ENCODE data around the gene BLNK.

The BLNK gene

DNA sequence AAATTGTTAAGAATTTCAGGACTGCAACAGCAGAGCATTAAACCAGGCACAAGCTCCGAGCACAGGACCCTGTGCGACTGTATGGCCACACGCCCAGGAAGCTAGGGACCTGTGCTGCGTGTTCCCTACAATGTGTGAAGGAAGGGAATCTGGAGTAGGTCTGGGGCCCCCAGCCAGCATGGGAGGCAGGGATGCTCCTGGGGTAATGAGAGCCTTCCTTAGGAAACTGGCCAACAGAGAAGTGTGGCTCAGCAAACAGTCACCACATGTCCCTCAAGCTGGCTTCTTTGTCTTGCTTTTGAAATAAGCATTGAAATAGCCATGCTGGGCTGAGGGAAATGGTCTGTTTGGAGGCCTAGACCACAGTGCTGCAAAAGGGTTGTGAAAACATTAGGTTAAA lies 8.2 kb downstream of the BLNK start:
- no peak for DNase-seq

DNA sequence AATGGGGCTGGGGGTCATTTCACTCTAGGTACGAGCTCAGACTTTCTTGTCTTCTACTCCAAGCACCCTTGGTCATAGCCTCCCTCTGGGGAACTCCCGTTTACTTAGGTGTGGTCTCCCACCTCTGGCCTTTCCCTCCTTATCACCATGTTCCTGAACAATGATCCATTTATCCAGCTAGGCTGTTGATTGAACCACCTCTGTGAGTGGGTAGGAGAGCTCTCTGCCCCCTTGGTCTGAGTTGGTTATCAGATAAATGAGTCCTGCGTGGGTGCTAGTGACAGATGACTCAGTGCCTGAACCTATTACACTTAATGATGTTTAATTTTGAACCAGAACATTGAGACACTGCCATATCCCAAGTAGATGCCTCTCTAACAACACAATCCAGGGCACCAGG lies 9.4 kb downstream of the BLNK start:
- no peak for DNase-seq

- no peak for DNase-seq
Measured at GRCh38 chr10:96261132-96261531, 10.2 kb downstream of the BLNK start.

DNA sequence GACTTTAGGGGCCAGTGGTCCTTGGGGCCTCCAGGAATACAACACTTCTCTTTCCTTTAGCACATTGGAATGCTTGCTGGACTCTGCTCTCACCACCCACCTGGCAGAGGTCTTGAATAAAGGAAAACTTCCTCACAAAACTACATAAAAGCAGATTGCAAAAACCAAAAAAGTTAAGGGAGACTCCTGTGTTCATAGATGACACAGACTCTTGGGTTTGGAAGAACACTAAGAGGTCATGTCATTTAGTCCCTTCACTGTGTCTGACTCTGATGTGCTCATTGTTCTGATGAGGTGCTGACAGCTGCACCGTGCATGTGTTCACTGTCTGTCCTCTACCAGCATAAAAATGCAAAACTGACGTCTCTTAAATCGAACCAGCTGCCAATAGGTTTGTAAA lies 11.4 kb downstream of the BLNK start:
- no peak for DNase-seq

- DNase-seq: peak in 2 of 51 donors; percentile 4 to 11
Measured at GRCh38 chr10:96259150-96259549, 12.2 kb downstream of the BLNK start.

DNA sequence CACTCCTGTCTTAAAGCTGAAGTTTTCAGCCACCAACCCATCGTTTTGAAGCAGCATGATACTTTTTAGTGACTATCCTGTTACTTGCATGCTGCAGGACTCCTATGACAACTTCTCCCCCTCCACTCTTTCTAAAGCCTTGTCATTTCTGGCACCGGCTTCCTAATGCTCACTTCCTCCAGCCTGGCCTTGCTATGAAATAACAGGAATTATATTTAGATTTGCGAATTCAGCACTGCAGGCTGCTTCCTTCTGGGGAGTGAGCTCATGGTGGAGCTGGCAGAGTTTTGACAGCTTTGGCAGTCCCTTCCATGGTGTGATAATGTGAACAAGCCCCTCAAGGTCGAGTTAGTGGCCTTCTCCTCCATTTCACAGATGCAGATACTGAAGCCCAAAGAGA lies 13.4 kb downstream of the BLNK start:
- DNase-seq: peak in 2 of 51 donors; percentile 12 to 26

- DNase-seq: no peak
Measured at GRCh38 chr10:96255549-96256333, 15.6 kb downstream of the BLNK start.

DNA sequence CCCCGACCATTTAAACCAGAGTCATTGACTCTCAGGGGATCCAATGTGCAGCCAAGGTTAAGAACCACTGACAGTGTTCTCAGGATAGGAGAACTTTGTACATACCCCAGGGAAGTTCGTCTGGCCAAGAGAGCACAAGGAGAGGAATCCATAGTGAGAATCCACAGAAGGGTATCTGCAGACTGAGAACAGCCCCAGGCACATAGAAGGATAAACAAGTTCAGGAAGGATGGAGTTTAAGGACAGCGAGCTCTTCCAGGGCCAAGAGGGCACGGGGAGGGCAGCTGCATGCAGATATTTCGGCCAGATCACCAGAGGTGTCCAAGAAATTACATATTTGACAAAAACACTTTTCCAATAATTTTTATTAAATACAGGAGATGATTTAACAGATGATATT lies 16.4 kb downstream of the BLNK start:
- DNase-seq: no peak

GRCh38 chr10:96252730-96253129 lies 18.6 kb downstream of the BLNK start:
- DNase-seq: no peak

DNA sequence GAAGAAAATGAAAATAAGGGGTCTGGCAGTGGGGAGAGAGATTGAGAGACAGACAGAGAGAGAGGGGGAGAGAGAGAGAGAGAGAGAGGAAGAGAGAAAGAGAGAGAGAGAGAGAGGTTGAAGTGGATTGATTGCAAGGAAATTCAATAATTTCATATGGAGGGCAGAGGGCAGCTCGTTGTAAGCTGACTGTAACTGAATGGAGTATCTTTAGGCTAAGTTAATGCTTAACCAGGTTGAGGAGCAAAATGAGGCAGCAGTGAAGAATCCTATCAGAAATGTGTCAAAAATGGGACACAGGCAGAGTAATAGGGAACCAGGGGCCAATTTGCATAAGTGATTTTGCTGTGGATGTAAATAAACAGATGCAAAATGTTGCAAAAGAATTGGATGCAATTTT lies 21.0 kb downstream of the BLNK start:
- no peak for DNase-seq

- no peak for DNase-seq
Measured at GRCh38 chr10:96249264-96249663, 22.1 kb downstream of the BLNK start.

DNA sequence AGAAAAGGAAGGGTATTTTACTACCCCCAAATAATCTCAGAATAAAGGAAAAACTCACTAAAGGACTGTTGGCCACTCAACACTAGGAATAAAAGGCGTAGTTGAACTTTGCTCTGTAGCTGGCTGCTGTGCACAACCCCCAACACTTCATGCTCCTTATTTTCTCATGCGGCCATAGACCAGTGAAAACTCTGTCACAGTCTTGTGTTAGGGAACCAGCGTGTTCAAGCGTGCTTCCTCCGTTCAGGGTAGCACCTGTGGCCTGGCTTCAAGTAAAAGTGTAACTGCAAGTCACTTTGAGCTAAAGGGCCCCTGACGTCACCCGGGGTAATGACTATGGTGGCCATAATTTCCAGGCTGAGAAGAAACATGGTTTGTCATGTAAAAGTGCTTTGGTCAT lies 27.0 kb downstream of the BLNK start:
- DNase-seq: no peak

DNA sequence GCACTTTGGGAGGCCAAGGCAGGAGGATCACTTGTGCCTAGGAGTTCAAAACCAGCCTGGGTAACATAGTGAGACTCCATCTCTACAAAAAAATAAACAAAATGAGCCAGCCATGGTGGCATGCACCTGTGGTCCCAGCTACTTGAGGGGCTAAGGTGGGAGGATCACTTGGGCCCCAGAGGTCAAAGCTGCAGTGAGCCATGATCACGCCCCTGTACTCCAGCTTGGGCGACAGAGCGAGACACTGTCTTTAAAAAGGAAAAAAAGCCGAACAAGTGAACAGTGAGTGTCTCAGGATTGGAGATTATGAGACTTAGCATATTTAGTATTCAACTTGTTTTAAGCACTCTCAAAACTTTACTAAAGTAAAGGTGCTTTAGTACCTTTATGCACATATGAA lies 28.1 kb downstream of the BLNK start:
- DNase-seq: no peak

- no peak for DNase-seq
Measured at GRCh38 chr10:96242822-96243221, 28.5 kb downstream of the BLNK start.

DNA sequence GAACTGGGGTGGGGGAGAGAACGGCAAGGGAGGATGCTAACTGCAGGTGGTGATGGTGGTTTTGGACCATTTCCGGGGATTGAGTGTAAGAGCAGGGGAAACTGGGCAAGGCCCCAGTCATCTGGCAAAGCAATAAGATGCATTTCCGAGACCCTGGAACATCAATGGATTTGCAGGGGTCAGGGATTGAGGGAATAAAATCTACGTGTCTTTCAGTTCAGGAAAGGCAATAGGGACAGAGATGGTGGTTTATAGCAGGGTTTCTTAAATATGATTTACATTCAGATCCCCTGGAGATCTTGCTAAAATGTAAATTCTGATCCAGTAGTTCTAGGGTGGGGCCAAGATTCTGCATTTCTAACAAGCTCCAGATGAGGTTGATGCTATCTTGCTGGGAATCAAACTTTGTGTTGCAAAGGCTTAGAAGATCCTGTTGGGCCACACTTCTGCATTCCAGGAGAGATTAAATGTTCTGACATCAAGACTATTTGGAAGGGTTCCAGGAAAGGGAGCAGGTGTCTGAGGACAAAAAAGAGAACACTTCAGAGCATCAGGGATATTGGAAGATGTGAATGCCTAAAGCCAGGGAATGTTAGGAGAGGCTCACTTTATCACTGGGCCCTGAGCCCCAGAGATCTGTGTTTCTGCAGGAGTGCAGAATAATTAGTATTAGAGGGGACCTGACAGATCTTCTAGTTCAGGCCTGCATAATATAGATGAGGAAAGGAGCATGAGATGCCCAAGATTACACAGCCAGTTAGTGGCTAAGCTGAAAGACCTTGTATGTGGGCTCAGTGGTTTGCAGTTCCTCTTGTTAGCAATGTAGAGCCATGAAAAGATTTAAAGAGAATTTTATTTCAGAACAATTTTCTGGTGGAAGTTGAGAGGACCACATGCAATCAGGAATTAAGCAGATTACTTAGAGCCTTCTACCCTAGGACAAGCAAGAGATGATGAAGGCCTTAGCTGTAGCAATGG lies 32.4 kb downstream of the BLNK start:
- DNase-seq: no peak

DNA sequence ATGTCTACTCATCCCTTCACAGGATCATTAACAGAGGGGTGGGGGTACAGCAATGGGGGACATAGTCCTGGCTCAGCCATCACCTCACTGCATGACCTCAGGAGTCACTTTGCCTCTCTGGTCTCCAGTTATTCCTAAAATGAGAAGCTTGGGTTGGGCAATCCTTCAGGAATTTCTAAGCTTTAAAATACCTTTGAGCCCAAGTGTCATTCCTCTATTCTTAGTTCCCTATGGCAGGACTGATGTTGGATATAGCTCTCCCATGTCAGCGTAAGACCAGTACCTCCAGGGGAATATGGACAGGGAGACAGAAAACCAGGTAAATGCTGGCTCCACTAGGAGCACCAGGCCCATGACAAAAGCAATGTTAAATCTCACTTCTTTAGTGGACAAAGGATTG lies 34.5 kb downstream of the BLNK start:
- DNase-seq: no peak

DNA sequence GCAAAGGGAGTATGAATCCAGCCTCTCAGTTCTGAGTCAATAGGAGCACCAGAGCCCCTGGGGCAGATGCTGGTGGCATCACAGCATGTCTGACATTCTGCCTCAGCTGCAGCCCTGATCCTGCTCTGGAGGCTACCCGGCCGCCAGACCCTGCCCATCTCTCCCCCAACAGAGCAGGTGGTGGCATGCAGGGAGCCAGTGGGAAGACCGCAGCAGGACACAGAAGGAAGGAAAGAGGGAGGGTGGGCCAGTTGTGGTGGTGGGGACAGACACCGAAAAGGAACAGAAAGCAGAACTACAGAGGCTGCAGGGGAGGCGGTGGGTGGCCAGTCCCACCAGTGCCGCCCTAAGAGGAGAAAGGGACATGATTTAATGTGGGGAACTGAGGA lies 35.3 kb downstream of the BLNK start:
- peak in 19 of 51 donors; percentile 4 to 40 (median 13) for DNase-seq

DNA sequence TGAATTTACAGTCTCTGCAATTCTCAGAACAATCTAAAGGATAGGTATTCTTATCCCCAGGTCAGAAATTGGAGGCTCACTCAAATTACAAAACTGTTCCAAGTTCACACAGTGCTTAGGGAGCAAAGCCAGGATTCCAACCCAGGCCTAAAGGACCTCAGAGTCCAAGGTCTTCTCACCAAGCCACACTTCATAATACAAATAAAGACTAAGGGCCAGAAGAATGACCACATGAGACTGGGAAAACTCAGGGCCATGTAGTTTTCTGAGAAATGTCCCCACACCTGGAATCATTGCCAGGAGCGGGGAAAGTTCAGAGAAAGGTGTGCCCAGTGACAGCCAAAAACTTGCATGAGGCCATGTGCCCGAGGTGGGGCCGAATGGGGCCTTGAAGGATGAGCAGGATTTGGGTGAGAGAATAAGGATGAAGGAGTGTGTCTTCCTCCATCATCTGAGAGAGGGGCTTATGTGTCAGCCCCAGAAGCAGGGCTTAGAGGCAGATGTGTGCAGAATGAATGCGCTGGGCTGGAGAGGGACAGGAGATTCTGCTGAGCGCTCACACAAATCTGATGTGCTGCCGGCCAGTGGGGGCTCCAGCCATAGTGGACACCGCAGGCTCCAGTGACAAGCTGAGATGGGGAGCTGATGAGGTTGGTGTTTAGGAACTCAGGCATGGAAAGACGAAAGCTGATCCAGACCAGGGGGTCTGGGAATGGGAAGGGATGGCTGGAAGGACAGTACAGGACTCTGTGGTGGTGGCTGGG lies 35.9 kb downstream of the BLNK start:
- DNase-seq: no peak

GRCh38 chr10:96233959-96234358 lies 37.4 kb downstream of the BLNK start:
- DNase-seq: no peak

GRCh38 chr10:96230527-96230926 lies 40.8 kb downstream of the BLNK start:
- no peak for DNase-seq

GRCh38 chr10:96229568-96230030 lies 41.8 kb downstream of the BLNK start:
- peak in 38 of 51 donors; percentile 2 to 75 (median 30) for DNase-seq
